Liver (tissue), 9 donors: ENCODE results near the gene RAB3B. TPM values are rescaled to one million over a fixed set of nuclear protein-coding genes. Genes with fewer than 3 reads are reported as not detected.

Experiments used
- DNase-seq: peaks from one replicate; pipeline ENCODE4 v3.0.0-alpha.2; 2017; ENCODE audit warnings: low spot score
- H3K27ac ChIP-seq, 2 donors: one replicate each; pipeline ENCODE4 v1.7.0; 2013; ENCODE audit warnings: inconsistent platforms in 2 of 2, low read length in 2 of 2, control low read depth in 1 of 2, low read depth in 1 of 2, mild to moderate bottlenecking in 1 of 2
- H3K27me3 ChIP-seq, 4 donors: one replicate each; pipeline versions ENCODE4 v1.6.1 to v1.7.0; 2013; ENCODE audit warnings: low read length in 3 of 4, inconsistent platforms in 1 of 4, mild to moderate bottlenecking in 1 of 4, moderate library complexity in 1 of 4; ENCODE audit not compliant: control insufficient read depth in 4 of 4, insufficient read depth in 4 of 4
- H3K36me3 ChIP-seq, 4 donors: one replicate each; pipeline versions ENCODE4 v1.6.1 to v1.7.0; 2013; ENCODE audit warnings: low read length in 3 of 4, mild to moderate bottlenecking in 3 of 4, low read depth in 1 of 4, moderate library complexity in 1 of 4; ENCODE audit not compliant: control insufficient read depth in 4 of 4, insufficient read depth in 3 of 4
- H3K4me1 ChIP-seq, 4 donors: one replicate each; pipeline versions ENCODE4 v1.6.1 to v1.7.0; 2013; ENCODE audit warnings: low read length in 3 of 4, mild to moderate bottlenecking in 3 of 4, moderate library complexity in 1 of 4; ENCODE audit not compliant: control insufficient read depth in 4 of 4, insufficient read depth in 4 of 4
- H3K4me3 ChIP-seq, 3 donors: one replicate each; pipeline versions ENCODE4 v1.6.1 to v1.7.0; 2013; ENCODE audit warnings: low read length in 3 of 3, control low read depth in 1 of 3, low read depth in 1 of 3, mild to moderate bottlenecking in 1 of 3
- H3K9ac ChIP-seq, 2 donors: one replicate each; pipeline ENCODE4 v1.7.0; 2013; ENCODE audit warnings: low read length in 2 of 2, mild to moderate bottlenecking in 2 of 2, moderate library complexity in 2 of 2, control low read depth in 1 of 2, low read depth in 1 of 2
- H3K9me3 ChIP-seq, 4 donors: one replicate each; pipeline versions ENCODE4 v1.6.1 to v1.7.0; 2013; ENCODE audit warnings: low read length in 3 of 4; ENCODE audit not compliant: control insufficient read depth in 4 of 4
- EGR1 ChIP-seq, 2 donors: IDR thresholded peaks; 2 replicates each; pipeline ENCODE4 v1.6.1; 2016 to 2018; ENCODE audit warnings: antibody characterized with exemption in 2 of 2, low read depth in 2 of 2
- FOXA1 ChIP-seq: IDR thresholded peaks from 2 replicates; pipeline ENCODE4 v1.6.1; 2016; ENCODE audit warnings: antibody characterized with exemption
- FOXA2 ChIP-seq: IDR thresholded peaks from 2 replicates; pipeline ENCODE4 v1.6.1; 2016; ENCODE audit warnings: antibody characterized with exemption
- GABPA ChIP-seq, 2 donors: IDR thresholded peaks in 1 of 2; conservative IDR thresholded peaks in 1 of 2; 2 replicates each; pipeline ENCODE4 v1.6.1; 2016; ENCODE audit warnings: antibody characterized with exemption in 2 of 2, mild to moderate bottlenecking in 1 of 2, moderate library complexity in 1 of 2
- HNF4A ChIP-seq, 2 donors: conservative IDR thresholded peaks; 2 replicates each; pipeline ENCODE4 v1.6.1; 2016; ENCODE audit warnings: antibody characterized with exemption in 2 of 2, mild to moderate bottlenecking in 2 of 2
- HNF4G ChIP-seq: IDR thresholded peaks from 2 replicates; pipeline ENCODE4 v1.6.1; 2016; ENCODE audit warnings: antibody characterized with exemption
- JUND ChIP-seq, 2 donors: IDR thresholded peaks; 2 replicates each; pipeline ENCODE4 v1.6.1; 2016; ENCODE audit warnings: antibody characterized with exemption in 2 of 2
- MAX ChIP-seq: IDR thresholded peaks from 2 replicates; pipeline ENCODE4 v1.6.1; 2016; ENCODE audit warnings: antibody characterized with exemption
- NR2F2 ChIP-seq: IDR thresholded peaks from 2 replicates; pipeline ENCODE4 v1.6.1; 2016; ENCODE audit warnings: antibody characterized with exemption
- RAD21 ChIP-seq, 2 donors: IDR thresholded peaks; 2 replicates each; pipeline ENCODE4 v1.6.1; 2016; ENCODE audit warnings: antibody characterized with exemption in 2 of 2, mild to moderate bottlenecking in 2 of 2
- REST ChIP-seq: IDR thresholded peaks from 2 replicates; pipeline ENCODE4 v1.6.1; 2016; ENCODE audit warnings: antibody characterized with exemption, mild to moderate bottlenecking
- RXRA ChIP-seq, 2 donors: IDR thresholded peaks; 2 replicates each; pipeline ENCODE4 v1.6.1; 2017 to 2018; ENCODE audit warnings: antibody characterized with exemption in 2 of 2, mild to moderate bottlenecking in 1 of 2
- SP1 ChIP-seq: IDR thresholded peaks from 2 replicates; pipeline ENCODE4 v1.6.1; 2018; ENCODE audit warnings: antibody characterized with exemption, mild to moderate bottlenecking
- TAF1 ChIP-seq: conservative IDR thresholded peaks from 2 replicates; pipeline ENCODE4 v1.6.1; 2016; ENCODE audit warnings: antibody characterized with exemption, mild to moderate bottlenecking
- YY1 ChIP-seq: IDR thresholded peaks from 2 replicates; pipeline ENCODE4 v1.6.1; 2016; ENCODE audit warnings: antibody characterized with exemption, mild to moderate bottlenecking
- ZBTB33 ChIP-seq: IDR thresholded peaks from 2 replicates; pipeline ENCODE4 v1.6.1; 2016; ENCODE audit warnings: antibody characterized with exemption
- WGBS: extraction: QIAGEN DNeasy Blood & Tissue Kit; methylation state at CpG from one replicate; pipeline ENCODE4 v1.1.7; 2013; 5-methylcytosine and 5-hydroxymethylcytosine counted together
- polyA plus RNA-seq, 2 donors: library from polyadenylated mRNA; stranded (reverse) in 1 of 2; unstranded in 1 of 2; fragments of 200-250 nt in 1 of 2; fragments of >200 nt in 1 of 2; fragmentation: Nextera tagmentation in 1 of 2; extraction: Ambion mirVana in 1 of 2; gene quantifications; one replicate each; pipeline versions ENCODE4 v1.2.1 to v1.2.3, GENCODE V29; 2013 to 2015
- total RNA-seq, 2 donors: library from RNA; depleted of rRNA; stranded (reverse); fragments of >200 nt; gene quantifications; one replicate each; pipeline ENCODE4 v1.2.3, GENCODE V29; 2014
- TF ChIP-seq, protein P1 (sequence below): fragments of 150-350 bp; IDR thresholded peaks from 2 replicates; pipeline ENCODE4 v1.5.1; 2017; ENCODE audit warnings: improper control_type of control experiment, low read depth, low read length; ENCODE audit not compliant: missing input control
- TF ChIP-seq, protein P2 (sequence below): IDR thresholded peaks from 2 replicates; pipeline ENCODE4 v1.6.1; 2016; ENCODE audit warnings: antibody characterized with exemption
- donor health status: healthy.
- donor health status: healthy.
- donor health status: healthy.
- donor health status: healthy.
- donor health status: healthy.

RAB3B gene
- total and polyA plus RNA-seq, 4 donors: 0.17 to 5.4 (median 0.32) TPM

DNA sequence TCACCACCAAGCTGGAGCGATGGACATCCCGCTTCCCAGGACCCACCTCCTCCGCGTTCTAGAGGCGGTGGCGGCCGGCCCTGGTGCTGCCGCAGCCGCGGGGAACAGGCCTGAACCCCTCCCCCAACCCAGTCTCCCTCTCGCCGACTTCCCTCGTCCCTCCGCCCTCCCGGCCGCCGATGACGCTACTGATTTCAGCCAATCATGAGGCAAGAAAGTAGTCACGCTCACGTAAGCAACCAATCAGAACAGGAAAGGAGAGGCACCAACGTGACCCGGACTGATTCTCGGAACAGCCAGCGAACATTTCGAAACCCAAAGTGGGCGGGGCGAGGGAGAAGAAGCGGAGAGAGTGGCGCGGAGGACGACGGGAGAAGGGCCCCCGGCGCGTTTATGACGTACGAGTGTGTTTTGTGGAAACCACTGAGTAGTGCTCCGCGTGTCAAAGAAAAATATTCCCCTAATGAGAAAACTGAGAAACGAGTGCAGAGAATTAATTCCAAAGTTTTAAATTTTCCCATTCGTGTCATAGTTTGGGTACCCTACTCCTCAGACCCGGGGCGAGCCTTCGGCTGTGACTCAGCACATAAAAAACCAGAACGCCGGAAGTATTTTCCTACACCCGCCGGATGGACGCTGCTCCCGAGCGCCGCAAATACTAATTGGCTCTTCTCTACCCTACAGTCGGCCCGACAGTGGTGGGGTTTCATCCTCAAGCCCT, 111.7 kb downstream of the RAB3B start, which contains the start of gene NRDC:
TSS of gene NRDC (minus strand) at position 112 of the 721 bp plus-strand sequence. CDS start 112 bp downstream, outside the sequence.
- under 1% methylated on average over 54 of the region's 54 CpGs for WGBS
- DNase-seq: peak; percentile 99
- H3K27me3 ChIP-seq: peaks cover 0 to 4% (median under 1%) of the 10 kb centered on the region in 4 donors

More for the DNA sequence above, 111.7 kb downstream of the RAB3B start, which contains the start of gene NRDC:
- Histone ChIP-seq H3K36me3 (peaks cover 0 to under 1% (median 0%) of the 10 kb centered on the region in 4 donors), H3K4me3 (peak within 1 kb of the TSS; percentile 82 to 98 (median 85)), H3K9me3 (no peaks in the 10 kb centered on the region), H3K9ac (peak within 1 kb of the TSS; percentile 97 to 99), H3K27ac (peak within 1 kb of the TSS; percentile 91 to 93), H3K4me1 (peaks cover 0 to 30% (median 19%) of the 10 kb centered on the region in 4 donors)
- peak; percentile 74 to 87 for TF ChIP-seq GABPA (IDR thresholded peaks at IDR 0.05 in 1 of 2, conservative IDR thresholded peaks at IDR 0.05 in 1 of 2)
- no peak for TF ChIP-seq EGR1 (IDR thresholded peaks at IDR 0.05; ENCODE audit: low read depth in 2 of 2)
- peak in 1 of 2 donors; percentile 40 for TF ChIP-seq JUND (IDR thresholded peaks at IDR 0.05)
- TF ChIP-seq HNF4G: no peak
- TF ChIP-seq, protein P1, sequence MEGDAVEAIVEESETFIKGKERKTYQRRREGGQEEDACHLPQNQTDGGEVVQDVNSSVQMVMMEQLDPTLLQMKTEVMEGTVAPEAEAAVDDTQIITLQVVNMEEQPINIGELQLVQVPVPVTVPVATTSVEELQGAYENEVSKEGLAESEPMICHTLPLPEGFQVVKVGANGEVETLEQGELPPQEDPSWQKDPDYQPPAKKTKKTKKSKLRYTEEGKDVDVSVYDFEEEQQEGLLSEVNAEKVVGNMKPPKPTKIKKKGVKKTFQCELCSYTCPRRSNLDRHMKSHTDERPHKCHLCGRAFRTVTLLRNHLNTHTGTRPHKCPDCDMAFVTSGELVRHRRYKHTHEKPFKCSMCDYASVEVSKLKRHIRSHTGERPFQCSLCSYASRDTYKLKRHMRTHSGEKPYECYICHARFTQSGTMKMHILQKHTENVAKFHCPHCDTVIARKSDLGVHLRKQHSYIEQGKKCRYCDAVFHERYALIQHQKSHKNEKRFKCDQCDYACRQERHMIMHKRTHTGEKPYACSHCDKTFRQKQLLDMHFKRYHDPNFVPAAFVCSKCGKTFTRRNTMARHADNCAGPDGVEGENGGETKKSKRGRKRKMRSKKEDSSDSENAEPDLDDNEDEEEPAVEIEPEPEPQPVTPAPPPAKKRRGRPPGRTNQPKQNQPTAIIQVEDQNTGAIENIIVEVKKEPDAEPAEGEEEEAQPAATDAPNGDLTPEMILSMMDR: no peak
- TF ChIP-seq SP1: peak; percentile 92
- peak in 1 of 2 donors; percentile 37 for TF ChIP-seq HNF4A (conservative IDR thresholded peaks at IDR 0.05)
- TF ChIP-seq YY1: peak; percentile 83
- no peak for TF ChIP-seq FOXA1
- TF ChIP-seq TAF1: peak; percentile 94
- peak in 1 of 2 donors; percentile 24 for TF ChIP-seq RAD21 (IDR thresholded peaks at IDR 0.05)
- TF ChIP-seq REST: peak; percentile 65
- no peak for TF ChIP-seq FOXA2
- TF ChIP-seq, protein P2, sequence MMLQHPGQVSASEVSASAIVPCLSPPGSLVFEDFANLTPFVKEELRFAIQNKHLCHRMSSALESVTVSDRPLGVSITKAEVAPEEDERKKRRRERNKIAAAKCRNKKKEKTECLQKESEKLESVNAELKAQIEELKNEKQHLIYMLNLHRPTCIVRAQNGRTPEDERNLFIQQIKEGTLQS: no peak
- peak; percentile 79 for TF ChIP-seq ZBTB33
- TF ChIP-seq MAX: peak; percentile 47
- TF ChIP-seq NR2F2: peak; percentile 65
- TF ChIP-seq RXRA (IDR thresholded peaks at IDR 0.05): peak; percentile 33 to 54
